Bronchial epithelial cell (primary cell): ENCODE results near the gene KDM1B. TPM values are rescaled to one million over a fixed set of nuclear protein-coding genes. Genes with fewer than 3 reads are reported as not detected.

Experiments
- DNase-seq: peaks from one replicate; pipeline ENCODE4 v3.0.0-alpha.2; 2010; ENCODE audit warnings: low read depth
- FAIRE-seq: peaks from 2 replicates; lab custom pipeline; 2011; peaks lifted over from hg19 to GRCh38; lab: Jason Lieb, UNC
- H3K27me3 ChIP-seq: 2 replicates; pipeline ENCODE4 v1.5.1; 2011; ENCODE audit warnings: low read length; ENCODE audit not compliant: control insufficient read depth, insufficient read depth
- H3K36me3 ChIP-seq: 2 replicates; pipeline ENCODE4 v1.5.1; 2011; ENCODE audit warnings: low read length; ENCODE audit not compliant: control insufficient read depth, insufficient read depth
- H3K4me3 ChIP-seq: 2 replicates; pipeline ENCODE4 v1.5.1; 2011; ENCODE audit warnings: mild to moderate bottlenecking, low read depth, low read length, control low read depth
- CTCF ChIP-seq: IDR thresholded peaks from 2 replicates; pipeline ENCODE4 v1.5.1; 2011; ENCODE audit warnings: mild to moderate bottlenecking, moderate library complexity, low read length, control low read depth, inconsistent platforms; ENCODE audit not compliant: insufficient read depth, severe bottlenecking
- total RNA-seq: library from RNA; depleted of rRNA; stranded (reverse); fragments of >200 nt; gene quantifications from 2 replicates; pipeline ENCODE4 v1.2.1, GENCODE V29; 2014

Gene KDM1B
- total RNA-seq, 1 donor from 2014 or later = 21.1 TPM

GRCh38 chr6:18242062-18242851 is 87.0 kb downstream of the KDM1B start:
- TF ChIP-seq CTCF = no peak
- peak; percentile 95 for DNase-seq
- no peak for FAIRE-seq
- Histone ChIP-seq H3K4me3 (no peak overlapping the region), H3K36me3 (no peaks in the 10 kb centered on the region), H3K27me3 (no peaks in the 10 kb centered on the region)

- H3K27me3 ChIP-seq = no peaks in the 10 kb centered on the region
- DNase-seq (no peak), FAIRE-seq (no peak)
- no peak for TF ChIP-seq CTCF
- H3K36me3 ChIP-seq = no peaks in the 10 kb centered on the region
- H3K4me3 ChIP-seq = no peak overlapping the region
Observed at GRCh38 chr6:18243302-18243893, 88.2 kb downstream of the KDM1B start.

GRCh38 chr6:18244251-18244650 is 89.0 kb downstream of the KDM1B start:
- H3K4me3 ChIP-seq = no peak overlapping the region
- H3K27me3 ChIP-seq = no peaks in the 10 kb centered on the region
- DNase-seq (no peak), FAIRE-seq (no peak)
- no peaks in the 10 kb centered on the region for H3K36me3 ChIP-seq
- no peak for TF ChIP-seq CTCF

- H3K27me3 ChIP-seq = no peaks in the 10 kb centered on the region
- no peak for TF ChIP-seq CTCF
- no peak overlapping the region for H3K4me3 ChIP-seq
- no peaks in the 10 kb centered on the region for H3K36me3 ChIP-seq
- FAIRE-seq (no peak), DNase-seq (no peak)
Observed at GRCh38 chr6:18245079-18245478, 89.9 kb downstream of the KDM1B start.

GRCh38 chr6:18245642-18246041 is 90.4 kb downstream of the KDM1B start:
- no peaks in the 10 kb centered on the region for H3K27me3 ChIP-seq
- DNase-seq = no peak
- no peak for TF ChIP-seq CTCF
- no peak overlapping the region for H3K4me3 ChIP-seq
- no peaks in the 10 kb centered on the region for H3K36me3 ChIP-seq
- FAIRE-seq = no peak
